ENCODE measurements around the gene COL5A1.

The COL5A1 gene

DNA sequence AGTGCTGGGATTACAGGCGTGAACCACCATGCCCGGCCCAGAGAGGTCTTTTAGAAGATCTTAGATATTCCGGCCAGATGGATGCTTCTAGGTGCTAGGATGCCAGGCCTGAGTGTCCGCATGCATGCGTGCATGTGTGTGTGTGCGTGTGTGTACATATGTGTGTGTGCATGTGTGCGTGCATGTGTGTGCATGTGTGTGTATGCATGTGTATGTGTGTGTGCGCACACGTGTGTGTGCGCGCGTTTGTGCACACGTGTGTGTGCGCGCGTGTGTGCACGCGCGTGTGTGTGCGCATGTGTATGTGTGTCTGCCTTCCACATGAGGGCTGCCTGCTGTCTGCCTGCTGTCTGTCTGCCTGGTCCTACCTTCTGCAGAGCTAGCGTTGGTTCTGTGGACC lies 151.0 kb downstream of the COL5A1 start:
- no peak for DNase-seq (ENCODE audit: low spot score)

- no peak for DNase-seq (ENCODE audit: low spot score)
These were observed 151.9 kb downstream of the COL5A1 start for GRCh38 chr9:134793288-134794188.

DNA sequence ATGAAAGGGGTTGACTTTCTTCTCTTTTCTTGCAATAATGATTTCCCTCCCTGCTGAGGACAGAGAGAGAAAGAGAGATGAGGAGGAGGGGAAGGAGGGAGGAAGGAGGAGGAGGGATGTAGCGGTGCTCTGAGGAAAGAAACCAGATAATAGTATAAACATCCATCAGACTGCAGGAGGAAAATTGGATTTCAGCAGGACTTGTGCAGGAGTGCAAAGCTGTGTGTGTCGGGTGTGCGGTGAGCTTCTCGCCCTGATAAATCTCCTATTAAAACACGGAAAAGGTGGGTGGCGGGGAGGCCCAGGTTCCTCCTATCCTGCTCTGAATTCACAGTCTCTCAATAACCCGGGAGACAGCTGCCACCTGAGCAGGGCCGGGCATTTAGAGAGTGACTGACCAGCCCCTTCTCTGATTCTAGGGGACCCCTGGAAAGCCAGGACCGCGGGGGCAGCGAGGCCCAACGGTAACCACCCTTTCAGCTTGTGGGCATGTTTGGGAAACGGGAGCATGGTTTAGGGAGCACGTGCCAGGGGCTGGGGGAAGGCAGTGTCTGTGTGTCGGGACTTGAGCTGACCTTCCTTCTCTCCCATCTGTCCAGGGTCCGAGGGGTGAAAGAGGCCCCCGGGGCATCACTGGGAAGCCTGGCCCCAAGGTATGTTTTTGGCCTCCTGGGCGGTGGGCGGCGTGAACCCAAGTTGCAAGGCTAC lies 153.2 kb downstream of the COL5A1 start:
- no peak for DNase-seq (ENCODE audit: low spot score)

DNA sequence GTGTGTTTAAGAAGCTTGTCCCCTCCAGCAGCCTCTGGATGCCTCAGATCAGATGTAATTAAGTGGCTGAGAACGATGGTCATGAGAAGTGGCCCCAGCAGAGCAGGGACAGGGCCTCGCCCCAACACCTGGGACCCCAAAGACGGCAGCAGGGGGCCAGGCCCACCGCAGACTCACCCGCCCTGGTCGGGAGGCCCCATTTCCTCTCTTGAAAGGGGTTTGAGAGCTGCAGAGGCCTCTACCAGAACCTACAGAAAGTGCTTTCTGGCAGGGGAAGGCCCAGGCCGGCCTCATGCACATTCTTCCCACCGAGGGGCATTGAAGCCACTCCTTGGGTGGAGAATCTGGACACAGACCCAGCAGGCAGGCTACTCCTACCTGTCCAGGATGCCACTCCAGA lies 153.8 kb downstream of the COL5A1 start:
- DNase-seq (ENCODE audit: low spot score), result no peak

GRCh38 chr9:134796882-134797281 lies 155.3 kb downstream of the COL5A1 start:
- DNase-seq (ENCODE audit: low spot score), result no peak

DNA sequence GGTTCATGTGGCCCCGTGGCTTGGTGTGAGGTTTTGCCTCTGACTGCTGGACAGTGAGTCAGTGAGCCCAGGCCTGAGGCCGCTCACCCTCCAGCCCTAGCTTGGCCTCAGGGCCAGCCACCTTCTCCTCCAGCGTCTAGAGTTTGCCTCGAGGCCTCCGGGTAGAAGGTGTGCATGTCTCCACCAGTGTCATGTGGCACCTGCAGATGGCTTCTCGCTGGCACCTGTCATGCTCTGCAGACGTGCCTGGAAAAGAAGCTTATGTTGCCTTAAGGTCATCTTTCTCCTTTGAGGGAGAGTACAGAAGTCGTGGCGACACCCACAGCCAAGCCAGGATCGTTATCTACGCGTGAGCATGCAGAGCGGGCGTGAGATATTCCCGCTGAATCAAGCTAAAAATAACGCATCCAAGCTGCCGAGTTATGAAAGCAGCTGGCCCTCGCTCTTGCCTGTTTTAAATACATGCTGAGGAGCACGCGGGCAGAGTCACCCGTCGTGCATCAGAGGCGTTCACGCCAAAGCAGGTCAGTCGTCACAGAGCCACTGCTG lies 159.3 kb downstream of the COL5A1 start:
- no peak for DNase-seq (ENCODE audit: low spot score)

GRCh38 chr9:134802216-134802795 lies 160.7 kb downstream of the COL5A1 start:
- no peak for DNase-seq (ENCODE audit: low spot score)

GRCh38 chr9:134804871-134805270 lies 163.3 kb downstream of the COL5A1 start:
- no peak for DNase-seq (ENCODE audit: low spot score)

- DNase-seq (ENCODE audit: low spot score), result no peak
These were observed 166.3 kb downstream of the COL5A1 start for GRCh38 chr9:134807716-134808446.

GRCh38 chr9:134808447-134808792 lies 166.8 kb downstream of the COL5A1 start:
- DNase-seq (ENCODE audit: low spot score), result no peak

- DNase-seq (ENCODE audit: low spot score), result no peak
These were observed 167.7 kb downstream of the COL5A1 start for GRCh38 chr9:134809292-134809691.

GRCh38 chr9:134809826-134810225 lies 168.2 kb downstream of the COL5A1 start:
- no peak for DNase-seq (ENCODE audit: low spot score)

GRCh38 chr9:134811079-134811672 lies 169.6 kb downstream of the COL5A1 start:
- no peak for DNase-seq (ENCODE audit: low spot score)

GRCh38 chr9:134811673-134812342 lies 170.2 kb downstream of the COL5A1 start:
- DNase-seq (ENCODE audit: low spot score), result no peak

DNA sequence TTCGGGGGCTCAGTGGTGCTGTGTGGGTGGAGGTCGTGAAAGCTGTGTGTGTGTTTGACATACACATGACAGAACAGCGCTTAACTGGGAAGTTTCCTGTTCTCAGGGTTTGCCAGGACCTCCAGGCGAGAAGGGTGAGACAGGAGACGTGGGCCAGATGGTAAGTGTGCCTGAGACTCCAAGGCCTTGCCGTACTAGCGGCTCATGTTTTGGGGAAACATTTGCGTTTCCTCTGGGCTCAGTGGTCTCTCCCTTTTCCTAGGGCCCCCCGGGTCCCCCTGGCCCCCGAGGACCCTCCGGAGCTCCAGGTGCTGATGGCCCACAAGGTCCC lies 170.7 kb downstream of the COL5A1 start:
- no peak for DNase-seq (ENCODE audit: low spot score)

DNA sequence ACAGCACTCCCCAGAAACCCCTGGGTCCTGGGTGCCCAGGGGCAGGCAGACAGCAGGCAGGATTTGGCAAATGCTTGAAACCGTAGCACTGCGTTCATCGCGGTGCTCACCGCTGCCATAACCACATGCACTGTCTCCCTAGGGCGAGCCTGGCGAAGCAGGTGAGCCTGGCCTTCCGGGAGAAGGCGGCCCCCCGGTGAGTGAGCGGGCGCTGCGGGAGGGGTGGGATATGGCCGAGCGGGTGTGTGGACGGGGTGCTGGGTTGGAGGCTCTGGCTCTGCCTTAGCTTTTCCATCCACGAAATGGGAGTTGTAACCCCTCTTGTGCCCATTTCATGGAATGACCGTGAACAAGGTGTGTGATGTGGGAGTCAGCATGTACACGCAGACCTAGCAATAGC lies 172.2 kb downstream of the COL5A1 start:
- DNase-seq (ENCODE audit: low spot score), result no peak

DNA sequence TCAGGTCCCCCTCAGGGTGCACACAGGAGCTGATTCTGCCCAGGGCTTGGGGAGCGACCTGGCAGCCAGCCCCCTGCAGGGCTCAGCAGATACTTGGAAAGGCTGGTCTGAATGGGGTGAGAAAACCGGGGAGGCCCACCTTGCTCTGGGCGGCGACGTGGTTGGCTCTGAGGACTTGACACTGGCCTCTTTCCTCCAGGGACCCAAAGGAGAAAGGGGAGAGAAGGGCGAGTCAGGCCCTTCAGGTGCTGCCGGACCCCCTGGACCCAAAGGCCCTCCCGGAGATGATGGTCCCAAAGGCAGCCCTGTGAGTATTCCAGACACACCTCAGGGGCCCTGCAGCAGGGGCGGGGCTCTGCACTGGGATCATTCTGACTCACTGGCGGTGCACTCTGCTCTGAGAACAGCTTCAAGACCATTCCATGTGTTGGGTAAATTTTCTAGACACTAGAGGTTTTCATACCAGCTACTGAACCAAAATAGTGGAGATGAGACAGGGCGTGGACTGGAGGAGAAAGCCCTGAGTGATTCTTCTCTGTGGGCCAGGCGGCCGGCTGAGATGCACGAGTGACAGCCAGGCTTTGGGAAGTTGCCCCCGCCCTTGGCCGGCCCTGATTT lies 173.1 kb downstream of the COL5A1 start:
- no peak for DNase-seq (ENCODE audit: low spot score)

- no peak for DNase-seq (ENCODE audit: low spot score)
These were observed 174.0 kb downstream of the COL5A1 start for GRCh38 chr9:134815435-134816214.

GRCh38 chr9:134816264-134816663 lies 174.7 kb downstream of the COL5A1 start:
- no peak for DNase-seq (ENCODE audit: low spot score)

DNA sequence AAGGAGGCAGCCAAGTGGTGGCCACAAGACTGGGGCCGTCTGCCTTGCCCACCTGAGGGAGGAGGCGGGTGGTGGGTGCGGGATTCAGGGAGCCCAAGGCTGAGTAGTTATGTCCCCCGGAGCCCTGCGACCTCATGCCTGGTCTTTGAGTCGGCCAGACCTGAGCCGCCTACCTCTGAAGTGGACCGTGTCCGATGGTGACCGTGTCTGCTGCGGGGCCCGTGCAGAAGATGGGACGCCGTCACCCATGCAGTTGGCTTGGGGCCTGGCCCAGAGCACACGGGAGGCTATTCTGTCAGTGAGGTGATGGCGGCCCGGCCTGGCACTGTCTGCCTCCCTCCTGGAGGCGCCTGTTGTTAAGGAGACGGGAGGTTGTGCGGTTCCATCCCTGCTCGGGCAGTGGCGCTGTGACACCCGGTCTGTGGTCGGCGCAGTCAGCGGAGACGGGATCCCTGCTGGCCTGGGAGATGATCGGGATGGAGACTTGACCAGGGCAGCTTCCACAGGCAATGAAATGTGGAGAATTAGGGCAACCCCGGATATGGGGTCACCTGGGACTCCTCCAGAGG lies 176.5 kb downstream of the COL5A1 start:
- DNase-seq (ENCODE audit: low spot score), result no peak
